SW480 (cell line): ENCODE measurements around the gene NUDT15.

Source experiments
- DNase-seq: peaks from one replicate; pipeline ENCODE4 v3.0.0-alpha.2; 2016; ENCODE audit warnings: low spot score

Gene NUDT15

GRCh38 chr13:48037346-48038173, at the start of gene NUDT15:
TSS of gene NUDT15 (plus strand) at chr13:48037726. CDS start at chr13:48037747, 21 bp downstream.
- peak; percentile 95 for DNase-seq

- no peak for DNase-seq
These were observed 47.1 kb upstream of the NUDT15 start for GRCh38 chr13:47990427-47990826.

- no peak for DNase-seq
These were observed 46.5 kb upstream of the NUDT15 start for GRCh38 chr13:47990920-47991466.

- no peak for DNase-seq
These were observed 45.7 kb upstream of the NUDT15 start for GRCh38 chr13:47991859-47992258.

- DNase-seq = no peak
These were observed 40.1 kb upstream of the NUDT15 start for GRCh38 chr13:47997384-47997783.

GRCh38 chr13:47999973-48000372, 37.6 kb upstream of the NUDT15 start:
- DNase-seq = no peak

- DNase-seq = peak; percentile 30
These were observed 36.9 kb upstream of the NUDT15 start for GRCh38 chr13:48000559-48001113.

GRCh38 chr13:48001114-48001881, 36.2 kb upstream of the NUDT15 start, which contains the start of gene SUCLA2:
TSS of gene SUCLA2 (minus strand) at chr13:48001273. CDS start at chr13:48001269, 4 bp downstream.
- peak; percentile 94 for DNase-seq

DNA sequence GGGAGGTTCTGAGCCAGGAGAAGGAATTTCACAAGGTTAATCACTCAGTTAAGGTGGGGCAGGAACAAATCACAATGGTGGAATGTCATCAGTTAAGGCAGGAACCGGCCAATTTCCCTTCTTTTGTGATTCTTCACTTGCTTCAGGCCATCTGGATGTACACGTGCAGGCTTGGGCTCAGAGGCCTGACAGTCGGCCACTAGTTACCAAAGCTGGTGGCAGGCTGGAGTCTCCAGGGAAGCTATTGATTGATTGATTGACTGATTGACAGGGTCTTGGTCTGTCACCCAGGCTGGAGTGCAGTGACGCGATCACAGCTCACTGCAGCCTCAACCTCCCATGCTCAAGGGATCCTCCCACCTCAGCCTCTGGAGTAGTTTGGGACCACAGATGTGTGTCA, 35.5 kb upstream of the NUDT15 start:
- DNase-seq = peak; percentile 16

GRCh38 chr13:48004201-48004600, 33.3 kb upstream of the NUDT15 start:
- no peak for DNase-seq

- no peak for DNase-seq
These were observed 31.1 kb upstream of the NUDT15 start for GRCh38 chr13:48006396-48006795.

- DNase-seq = peak; percentile 31
These were observed 28.2 kb upstream of the NUDT15 start for GRCh38 chr13:48009284-48009683.

- no peak for DNase-seq
These were observed 26.8 kb upstream of the NUDT15 start for GRCh38 chr13:48010698-48011097.

GRCh38 chr13:48012668-48013067, 24.9 kb upstream of the NUDT15 start:
- no peak for DNase-seq

DNA sequence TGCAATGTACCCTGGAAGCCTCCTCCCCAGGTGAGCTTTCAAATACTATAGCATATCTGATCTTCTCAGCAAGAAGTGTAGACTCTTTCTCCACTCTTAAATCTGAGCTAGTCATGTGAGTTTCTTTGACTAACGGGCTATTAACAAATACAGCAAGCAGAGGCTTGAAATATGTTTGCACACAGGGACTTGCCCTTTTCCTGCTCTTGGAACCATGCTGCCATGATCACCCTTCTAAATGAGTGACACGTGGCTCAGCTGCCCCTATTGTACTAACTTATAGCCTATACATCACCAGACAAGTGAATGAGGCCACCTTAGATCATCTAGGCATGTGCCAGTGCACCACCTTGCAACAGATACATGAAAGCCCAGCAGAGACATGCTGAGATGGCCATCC, 23.2 kb upstream of the NUDT15 start:
- DNase-seq = no peak

GRCh38 chr13:48018637-48019036, 18.9 kb upstream of the NUDT15 start:
- DNase-seq = no peak

DNA sequence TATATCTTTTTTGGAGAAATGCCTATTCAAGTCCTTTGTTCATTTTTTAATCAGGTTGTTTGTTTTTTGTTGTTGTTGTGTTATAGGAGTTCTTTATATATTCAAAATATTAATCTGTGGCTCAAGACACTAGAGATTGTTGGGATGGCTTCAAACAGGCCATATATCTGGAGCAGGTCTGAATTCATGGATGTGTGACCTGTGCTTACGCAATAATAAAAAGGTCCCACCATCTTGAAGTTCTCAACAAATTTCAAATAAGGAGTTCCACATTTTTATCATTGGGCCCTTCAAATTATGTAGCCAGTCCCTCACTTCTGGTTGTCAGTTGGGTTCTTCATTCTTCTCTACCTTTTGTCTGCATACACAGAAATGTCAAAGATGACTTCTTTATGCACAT, 17.7 kb upstream of the NUDT15 start:
- no peak for DNase-seq

DNA sequence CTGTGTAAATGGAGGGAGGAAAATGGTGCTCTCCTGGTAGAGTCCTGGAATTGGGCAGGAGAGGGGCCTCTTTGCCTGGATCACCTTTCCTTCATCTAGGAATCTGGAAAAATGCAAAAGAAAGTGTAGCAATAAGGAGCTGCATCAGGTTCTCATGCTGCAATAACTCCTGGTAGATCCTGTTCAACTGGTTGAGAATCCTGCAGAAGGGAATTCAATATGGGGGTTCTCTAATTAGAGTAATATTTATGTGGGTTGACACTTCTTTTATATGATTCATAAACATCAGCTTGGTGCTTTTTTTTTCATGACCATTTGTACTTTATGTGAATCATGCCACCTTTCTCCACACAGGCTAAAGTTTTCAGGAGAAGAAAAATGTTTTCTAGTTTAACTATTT, 9.5 kb upstream of the NUDT15 start:
- no peak for DNase-seq

DNA sequence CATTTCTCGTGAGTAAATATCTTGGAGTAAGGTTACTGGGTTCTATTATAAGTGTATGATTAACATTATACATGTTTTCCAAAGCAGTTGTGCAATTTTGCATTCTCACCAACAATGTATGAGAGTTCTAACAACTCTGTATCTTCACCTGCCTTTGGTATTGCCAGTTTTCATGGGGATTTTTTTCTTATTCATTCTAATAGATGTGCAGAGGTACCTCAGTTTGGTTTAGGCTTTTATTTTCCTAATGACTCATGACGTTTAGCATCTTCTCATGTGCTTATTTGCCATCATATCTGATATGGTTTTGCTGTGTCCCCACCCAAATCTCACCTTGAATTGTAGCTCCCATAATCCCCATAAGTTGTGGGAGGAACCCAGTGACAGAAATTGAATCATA, 7.7 kb upstream of the NUDT15 start:
- no peak for DNase-seq

- DNase-seq = no peak
These were observed 1.2 kb downstream of the NUDT15 start for GRCh38 chr13:48038761-48039160.

- no peak for DNase-seq
These were observed 2.5 kb downstream of the NUDT15 start for GRCh38 chr13:48040049-48040448.

GRCh38 chr13:48040896-48041295, 3.4 kb downstream of the NUDT15 start:
- DNase-seq = no peak

- DNase-seq = no peak
These were observed 5.4 kb downstream of the NUDT15 start for GRCh38 chr13:48042894-48043293.
